ENCODE results near the gene OGDH. TPM values are rescaled to one million over a fixed set of nuclear protein-coding genes. Genes with fewer than 3 reads are reported as not detected.

OGDH gene
- total and polyA plus RNA-seq, 10 of the 15 experiments (the other 5 are each of a cell fraction or from before 2014, with no cell fraction given), result 4.1 to 103 (median 48.4) TPM

DNA sequence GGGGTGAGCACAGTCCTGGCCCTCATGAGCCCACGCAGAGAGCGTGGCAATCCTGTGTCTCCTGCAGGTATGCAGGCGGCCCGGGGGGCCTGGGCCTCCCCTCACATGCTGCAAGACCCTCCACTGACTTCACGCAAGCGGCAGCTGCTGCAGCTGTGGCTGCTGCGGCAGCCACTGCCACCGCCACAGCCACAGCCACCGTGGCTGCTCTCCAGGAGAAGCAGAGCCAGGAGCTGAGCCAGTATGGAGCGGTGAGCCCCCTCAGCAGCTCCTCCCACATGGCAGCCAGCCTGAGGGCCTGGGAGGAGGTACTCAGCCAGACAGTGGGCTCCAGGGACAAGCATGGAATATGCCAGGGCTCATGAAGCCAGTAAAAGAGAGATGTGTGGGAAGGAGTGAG is 150.9 kb downstream of the OGDH start:
- no peak overlapping the region for H3K4me2 ChIP-seq (ENCODE audit: control insufficient read depth, insufficient read depth)
- SMC1A ChIA-PET (ENCODE audit: uncharacterized antibody, unreplicated experiment), result no interaction called here
- peaks cover 42% of the 10 kb centered on the region for H3K79me2 ChIP-seq (ENCODE audit: control insufficient read depth, insufficient read depth, low read length)
- no peak for ATAC-seq
- no peak overlapping the region for H2AFZ ChIP-seq (ENCODE audit: control insufficient read depth, low read depth, low read length)
- in situ Hi-C loops (cut with MboI), result no loop called here
- no peak for FAIRE-seq
- intact Hi-C loops (cut with micrococcal nuclease; ENCODE audit: unreplicated experiment), result no loop called here
- no TSS peak for BruUV-seq (replicated peaks)
- H4K20me1 ChIP-seq (ENCODE audit: control insufficient read depth, insufficient read depth), result peaks cover 6% of the 10 kb centered on the region; the same call in 1 of the 2 replicates
- RAD21 ChIA-PET (ENCODE audit: unreplicated experiment), result no interaction called here
- CTCF ChIA-PET, result no interaction called here
- no peak for DNase-seq (ENCODE audit: low read depth, low spot score)
- peaks cover 20 to 26% of the 10 kb centered on the region in 2 experiments for H3K36me3 ChIP-seq (ENCODE audit: control insufficient read depth in 2 of 2, insufficient read depth in 2 of 2, low read length in 1 of 2)
- POLR2A ChIA-PET, result interaction anchor here (0.5 to 0.8 kb wide), 2 partner anchors 121 to 668 kb away, joined by 3 to 7 read pairs; no protein-coding TSS in a partner anchor
- TF ChIP-seq TARDBP (IDR thresholded peaks at IDR 0.05; ENCODE audit: borderline replicate concordance) (no peak), LARP7 (IDR thresholded peaks at IDR 0.05) (no peak)
- H3K27ac ChIP-seq (ENCODE audit: control insufficient read depth, insufficient read depth), result no peak overlapping the region
- peaks cover 18% of the 10 kb centered on the region for H3K4me1 ChIP-seq (ENCODE audit: control insufficient read depth, insufficient read depth, low read length)
- H3K27me3 ChIP-seq (replicated peaks in 1 of 2; ENCODE audit: control insufficient read depth in 2 of 2, insufficient read depth in 2 of 2, low read length in 1 of 2), result no peaks in the 10 kb centered on the region
- over 99% methylated on average over 10 of the region's 10 CpGs for WGBS (ENCODE audit: insufficient coverage, insufficient replicate concordance, low lambda C conversion rate, missing lambda C conversion rate)
- no peak overlapping the region for H3K4me3 ChIP-seq
- H3K9me3 ChIP-seq (replicated peaks; ENCODE audit: control insufficient read depth, insufficient read depth, low read length), result no peaks in the 10 kb centered on the region
- H3K9ac ChIP-seq (ENCODE audit: control insufficient read depth, insufficient read depth, low read length), result no peak overlapping the region

GRCh38 chr7:44757739-44758138 is 151.3 kb downstream of the OGDH start:
- WGBS (ENCODE audit: insufficient coverage, insufficient replicate concordance, low lambda C conversion rate, missing lambda C conversion rate), result 87% methylated on average over 7 of the region's 7 CpGs
- no peak for DNase-seq (ENCODE audit: low read depth, low spot score)
- in situ Hi-C loops (cut with MboI) (no loop called here), intact Hi-C loops (cut with micrococcal nuclease; ENCODE audit: unreplicated experiment) (no loop called here)
- Histone ChIP-seq H3K4me2 (ENCODE audit: control insufficient read depth, insufficient read depth) (no peak overlapping the region), H3K36me3 (ENCODE audit: control insufficient read depth in 2 of 2, insufficient read depth in 2 of 2, low read length in 1 of 2) (peaks cover 17 to 30% of the 10 kb centered on the region in 2 experiments), H3K27ac (ENCODE audit: control insufficient read depth, insufficient read depth) (no peak overlapping the region), H3K9ac (ENCODE audit: control insufficient read depth, insufficient read depth, low read length) (no peak overlapping the region), H3K9me3 (replicated peaks; ENCODE audit: control insufficient read depth, insufficient read depth, low read length) (no peaks in the 10 kb centered on the region), H3K79me2 (ENCODE audit: control insufficient read depth, insufficient read depth, low read length) (peaks cover 38% of the 10 kb centered on the region), H4K20me1 (ENCODE audit: control insufficient read depth, insufficient read depth) (peaks cover 6% of the 10 kb centered on the region; the same call in 1 of the 2 replicates), H2AFZ (ENCODE audit: control insufficient read depth, low read depth, low read length) (no peak overlapping the region), H3K27me3 (replicated peaks in 1 of 2; ENCODE audit: control insufficient read depth in 2 of 2, insufficient read depth in 2 of 2, low read length in 1 of 2) (no peaks in the 10 kb centered on the region), H3K4me1 (ENCODE audit: control insufficient read depth, insufficient read depth, low read length) (peaks cover 14% of the 10 kb centered on the region), H3K4me3 (no peak overlapping the region)
- FAIRE-seq, result no peak
- ChIA-PET POLR2A (interaction anchor here (0.5 kb wide), 1 partner anchor 669 kb away, joined by 3 read pairs; no protein-coding TSS in a partner anchor), CTCF (no interaction called here), SMC1A (ENCODE audit: uncharacterized antibody, unreplicated experiment) (no interaction called here), RAD21 (ENCODE audit: unreplicated experiment) (no interaction called here)
- no TSS peak for BruUV-seq (replicated peaks)
- no peak for TF ChIP-seq YY1 (IDR thresholded peaks at IDR 0.05; ENCODE audit: low read depth, low read length)
- ATAC-seq, result no peak

Other genes with a start within 250 kb of the OGDH start
- 41.1 and 53.0 TPM in 2 replicates for gene NUDCD3, start 116.0 kb upstream of the OGDH start, total RNA-seq (2014; rRNA removed)
- gene NUDCD3, start 116.0 kb upstream of the OGDH start, total RNA-seq (2014; rRNA removed; fragmentation: Illumina TruSeq; extraction: Trizol), result 29.1 and 35.4 TPM in 2 replicates
- 89.8 and 92.3 TPM in 2 replicates for gene NUDCD3, start 116.0 kb upstream of the OGDH start, total RNA-seq (2021)
- 46.6 and 54.4 TPM in 2 replicates for gene NUDCD3, start 116.0 kb upstream of the OGDH start, polyA plus RNA-seq (2011; rRNA removed)
- gene NUDCD3, start 116.0 kb upstream of the OGDH start, polyA plus RNA-seq (2014; fragmentation: Illumina TruSeq; extraction: Trizol), result 42.9 and 49.8 TPM in 2 replicates
- 10 to 100 TPM; 25.0 to 30.7 TPM for gene NUDCD3, start 116.0 kb upstream of the OGDH start, polyA plus RNA-seq (2014; fragmentation: Nextera tagmentation; extraction: Ambion mirVana)
- 43.1 and 47.0 TPM in 2 replicates for gene NUDCD3, start 116.0 kb upstream of the OGDH start, polyA plus RNA-seq (2014; rRNA removed)
- gene NUDCD3, start 116.0 kb upstream of the OGDH start, polyA plus RNA-seq (2016; fragmentation: Nextera tagmentation; extraction: Ambion mirVana), result 10 to 100 TPM; 75.2 to 77.4 TPM
- 0.11 TPM in 1 of 2 replicates, not detected in the other for gene NPC1L1, start 65.3 kb upstream of the OGDH start, total RNA-seq (2014; rRNA removed)
- not detected in 2 replicates for gene NPC1L1, start 65.3 kb upstream of the OGDH start, total RNA-seq (2014; rRNA removed; fragmentation: Illumina TruSeq; extraction: Trizol)
- 0.08 TPM in 1 of 2 replicates, not detected in the other for gene NPC1L1, start 65.3 kb upstream of the OGDH start, total RNA-seq (2021)
- gene NPC1L1, start 65.3 kb upstream of the OGDH start, polyA plus RNA-seq (2011; rRNA removed), result 0.37 and 0.90 TPM in 2 replicates
- 0.01 TPM in 1 of 2 replicates, not detected in the other for gene NPC1L1, start 65.3 kb upstream of the OGDH start, polyA plus RNA-seq (2014; fragmentation: Illumina TruSeq; extraction: Trizol)
- not detected for gene NPC1L1, start 65.3 kb upstream of the OGDH start, polyA plus RNA-seq (2014; fragmentation: Nextera tagmentation; extraction: Ambion mirVana)
- gene NPC1L1, start 65.3 kb upstream of the OGDH start, polyA plus RNA-seq (2014; rRNA removed), result 0.03 TPM in 1 of 2 replicates, not detected in the other
- gene NPC1L1, start 65.3 kb upstream of the OGDH start, polyA plus RNA-seq (2016; fragmentation: Nextera tagmentation; extraction: Ambion mirVana), result not detected
- 93.2 and 97.4 TPM in 2 replicates for gene DDX56, start 32.7 kb upstream of the OGDH start, total RNA-seq (2014; rRNA removed)
- gene DDX56, start 32.7 kb upstream of the OGDH start, total RNA-seq (2014; rRNA removed; fragmentation: Illumina TruSeq; extraction: Trizol), result 51.5 and 52.1 TPM in 2 replicates
- gene DDX56, start 32.7 kb upstream of the OGDH start, total RNA-seq (2021), result 86.3 and 92.4 TPM in 2 replicates
- 56.0 and 82.9 TPM in 2 replicates for gene DDX56, start 32.7 kb upstream of the OGDH start, polyA plus RNA-seq (2011; rRNA removed)
- 39.1 and 78.1 TPM in 2 replicates for gene DDX56, start 32.7 kb upstream of the OGDH start, polyA plus RNA-seq (2014; fragmentation: Illumina TruSeq; extraction: Trizol)
- gene DDX56, start 32.7 kb upstream of the OGDH start, polyA plus RNA-seq (2014; fragmentation: Nextera tagmentation; extraction: Ambion mirVana), result 10 to 100 TPM; 19.8 to 48.3 TPM
- 79.6 and 93.8 TPM in 2 replicates for gene DDX56, start 32.7 kb upstream of the OGDH start, polyA plus RNA-seq (2014; rRNA removed)
- 100 to 1,000 TPM; 127 to 136 TPM for gene DDX56, start 32.7 kb upstream of the OGDH start, polyA plus RNA-seq (2016; fragmentation: Nextera tagmentation; extraction: Ambion mirVana)
- 71.3 and 75.3 TPM in 2 replicates for gene TMED4, start 24.4 kb upstream of the OGDH start, total RNA-seq (2014; rRNA removed)
- 39.1 and 41.4 TPM in 2 replicates for gene TMED4, start 24.4 kb upstream of the OGDH start, total RNA-seq (2014; rRNA removed; fragmentation: Illumina TruSeq; extraction: Trizol)
- 41.6 and 48.1 TPM in 2 replicates for gene TMED4, start 24.4 kb upstream of the OGDH start, total RNA-seq (2021)
- gene TMED4, start 24.4 kb upstream of the OGDH start, polyA plus RNA-seq (2011; rRNA removed), result 67.1 and 69.8 TPM in 2 replicates
- 37.3 and 38.9 TPM in 2 replicates for gene TMED4, start 24.4 kb upstream of the OGDH start, polyA plus RNA-seq (2014; fragmentation: Illumina TruSeq; extraction: Trizol)
- 10 to 100 TPM; 20.8 to 21.0 TPM for gene TMED4, start 24.4 kb upstream of the OGDH start, polyA plus RNA-seq (2014; fragmentation: Nextera tagmentation; extraction: Ambion mirVana)
- gene TMED4, start 24.4 kb upstream of the OGDH start, polyA plus RNA-seq (2014; rRNA removed), result 48.1 and 53.9 TPM in 2 replicates
- 10 to 100 TPM; 55.6 to 57.4 TPM for gene TMED4, start 24.4 kb upstream of the OGDH start, polyA plus RNA-seq (2016; fragmentation: Nextera tagmentation; extraction: Ambion mirVana)
- 22.4 and 23.9 TPM in 2 replicates for gene ZMIZ2, start 142.2 kb downstream of the OGDH start, total RNA-seq (2014; rRNA removed)
- 12.6 and 13.4 TPM in 2 replicates for gene ZMIZ2, start 142.2 kb downstream of the OGDH start, total RNA-seq (2014; rRNA removed; fragmentation: Illumina TruSeq; extraction: Trizol)
- 127 and 158 TPM in 2 replicates for gene ZMIZ2, start 142.2 kb downstream of the OGDH start, total RNA-seq (2021)
- 9.9 and 20.5 TPM in 2 replicates for gene ZMIZ2, start 142.2 kb downstream of the OGDH start, polyA plus RNA-seq (2011; rRNA removed)
- 20.0 and 47.0 TPM in 2 replicates for gene ZMIZ2, start 142.2 kb downstream of the OGDH start, polyA plus RNA-seq (2014; fragmentation: Illumina TruSeq; extraction: Trizol)
- 1 to 10 TPM in 1 of 2 experiments, under 1 TPM in 1; 0.71 to 1.5 TPM for gene ZMIZ2, start 142.2 kb downstream of the OGDH start, polyA plus RNA-seq (2014; fragmentation: Nextera tagmentation; extraction: Ambion mirVana)
- 68.1 and 79.0 TPM in 2 replicates for gene ZMIZ2, start 142.2 kb downstream of the OGDH start, polyA plus RNA-seq (2014; rRNA removed)
- 1 to 10 TPM; 6.8 to 7.5 TPM for gene ZMIZ2, start 142.2 kb downstream of the OGDH start, polyA plus RNA-seq (2016; fragmentation: Nextera tagmentation; extraction: Ambion mirVana)
- gene PPIA, start 190.1 kb downstream of the OGDH start, total RNA-seq (2014; rRNA removed), result 4,456 and 4,588 TPM in 2 replicates
- 4,167 and 4,257 TPM in 2 replicates for gene PPIA, start 190.1 kb downstream of the OGDH start, total RNA-seq (2014; rRNA removed; fragmentation: Illumina TruSeq; extraction: Trizol)
- 2,712 and 2,761 TPM in 2 replicates for gene PPIA, start 190.1 kb downstream of the OGDH start, total RNA-seq (2021)
- gene PPIA, start 190.1 kb downstream of the OGDH start, polyA plus RNA-seq (2011; rRNA removed), result 5,180 and 5,731 TPM in 2 replicates
- gene PPIA, start 190.1 kb downstream of the OGDH start, polyA plus RNA-seq (2014; fragmentation: Illumina TruSeq; extraction: Trizol), result 7,982 and 8,071 TPM in 2 replicates
- 1,000 to 10,000 TPM; 4,393 to 4,550 TPM for gene PPIA, start 190.1 kb downstream of the OGDH start, polyA plus RNA-seq (2014; fragmentation: Nextera tagmentation; extraction: Ambion mirVana)
- 5,467 and 5,874 TPM in 2 replicates for gene PPIA, start 190.1 kb downstream of the OGDH start, polyA plus RNA-seq (2014; rRNA removed)
- 1,000 to 10,000 TPM; 5,978 to 5,991 TPM for gene PPIA, start 190.1 kb downstream of the OGDH start, polyA plus RNA-seq (2016; fragmentation: Nextera tagmentation; extraction: Ambion mirVana)
- 268 and 270 TPM in 2 replicates for gene H2AZ2, start 241.5 kb downstream of the OGDH start, total RNA-seq (2014; rRNA removed)
- 166 and 170 TPM in 2 replicates for gene H2AZ2, start 241.5 kb downstream of the OGDH start, total RNA-seq (2014; rRNA removed; fragmentation: Illumina TruSeq; extraction: Trizol)
- gene H2AZ2, start 241.5 kb downstream of the OGDH start, total RNA-seq (2021), result 212 and 219 TPM in 2 replicates
- 285 and 347 TPM in 2 replicates for gene H2AZ2, start 241.5 kb downstream of the OGDH start, polyA plus RNA-seq (2011; rRNA removed)
- 154 and 167 TPM in 2 replicates for gene H2AZ2, start 241.5 kb downstream of the OGDH start, polyA plus RNA-seq (2014; fragmentation: Illumina TruSeq; extraction: Trizol)
- 100 to 1,000 TPM; 118 to 162 TPM for gene H2AZ2, start 241.5 kb downstream of the OGDH start, polyA plus RNA-seq (2014; fragmentation: Nextera tagmentation; extraction: Ambion mirVana)
- 234 and 282 TPM in 2 replicates for gene H2AZ2, start 241.5 kb downstream of the OGDH start, polyA plus RNA-seq (2014; rRNA removed)
- gene H2AZ2, start 241.5 kb downstream of the OGDH start, polyA plus RNA-seq (2016; fragmentation: Nextera tagmentation; extraction: Ambion mirVana), result 100 to 1,000 TPM; 358 to 366 TPM